NCI-H2171 (cell line): ENCODE measurements around the gene PRSS8.
A peak's percentile ranks its signal among the peaks of the same experiment; 100 is the strongest.

ENCODE experiments used
- DNase-seq: peaks from one replicate; lab custom pipeline; 2025; lab: John Stamatoyannopoulos, UW

The PRSS8 gene

GRCh38 chr16:31128711-31129567 is 6.6 kb downstream of the PRSS8 start:
- DNase-seq, result no peak

- DNase-seq, result no peak
Observed at GRCh38 chr16:31127182-31127581, 8.3 kb downstream of the PRSS8 start.

DNA sequence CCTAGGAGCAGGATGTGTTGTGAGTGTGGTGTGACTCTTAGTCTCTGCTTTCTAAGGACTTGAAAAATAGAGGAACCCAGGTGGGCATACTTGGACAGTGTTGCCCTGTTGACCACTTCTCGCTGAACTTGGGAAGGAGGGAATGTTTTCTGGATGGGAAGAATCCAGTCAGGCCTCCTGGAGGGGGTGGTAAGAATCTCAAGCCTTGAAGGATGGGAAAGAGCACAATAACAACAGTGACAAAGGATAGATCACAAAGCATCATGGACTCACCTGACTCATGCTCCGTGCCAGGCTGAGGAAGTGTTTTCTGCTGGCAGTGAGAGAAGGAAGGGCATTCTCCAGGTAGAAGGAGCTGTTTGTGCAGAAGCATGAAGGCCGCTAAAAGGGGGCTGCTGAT is 9.7 kb downstream of the PRSS8 start:
- DNase-seq, result no peak

- no peak for DNase-seq
Observed at GRCh38 chr16:31120129-31120528, 15.4 kb downstream of the PRSS8 start.

DNA sequence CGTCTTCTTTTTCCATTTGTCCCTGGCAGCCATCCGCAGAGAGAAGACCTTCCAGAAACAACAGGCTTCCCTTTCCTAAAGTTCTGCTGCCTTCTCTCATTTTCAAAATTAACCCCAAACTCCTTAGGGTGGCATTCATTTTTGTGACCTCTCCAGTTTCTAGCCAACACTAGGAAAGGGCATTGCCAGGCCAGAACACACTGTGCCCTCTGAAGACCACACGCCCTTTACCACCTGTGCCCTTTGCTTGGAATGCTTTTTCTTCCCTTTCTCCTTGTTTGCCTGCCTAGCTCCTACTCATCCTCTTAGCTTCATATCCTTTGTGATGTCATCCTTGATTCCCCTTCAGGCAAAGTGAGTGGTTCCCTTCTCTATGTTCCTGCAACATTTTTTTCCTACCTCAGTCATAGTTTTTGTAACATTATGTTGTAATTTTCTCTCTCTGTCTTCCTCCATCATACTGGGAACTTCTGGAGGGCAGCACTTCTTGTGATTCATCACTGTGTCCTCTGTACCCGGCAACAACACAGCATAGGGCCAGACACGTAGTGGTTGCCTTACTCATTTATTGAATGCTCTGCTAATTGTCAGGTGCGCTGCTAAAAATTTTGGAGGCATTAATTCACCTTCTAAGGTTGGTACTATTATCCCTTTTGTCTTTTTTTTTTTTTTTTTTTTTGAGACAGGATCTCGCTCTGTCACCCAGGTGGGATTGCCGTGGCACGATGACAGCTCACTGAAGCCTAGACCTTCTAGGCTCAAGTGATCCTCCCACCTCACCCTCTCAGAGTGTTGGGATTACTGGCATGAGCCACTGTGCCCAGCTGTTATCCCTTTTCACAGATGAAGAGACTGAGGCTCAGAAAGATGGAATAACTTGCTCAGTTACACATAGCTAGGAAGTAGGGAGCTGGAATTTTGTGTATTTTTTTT is 17.0 kb downstream of the PRSS8 start:
- no peak for DNase-seq

DNA sequence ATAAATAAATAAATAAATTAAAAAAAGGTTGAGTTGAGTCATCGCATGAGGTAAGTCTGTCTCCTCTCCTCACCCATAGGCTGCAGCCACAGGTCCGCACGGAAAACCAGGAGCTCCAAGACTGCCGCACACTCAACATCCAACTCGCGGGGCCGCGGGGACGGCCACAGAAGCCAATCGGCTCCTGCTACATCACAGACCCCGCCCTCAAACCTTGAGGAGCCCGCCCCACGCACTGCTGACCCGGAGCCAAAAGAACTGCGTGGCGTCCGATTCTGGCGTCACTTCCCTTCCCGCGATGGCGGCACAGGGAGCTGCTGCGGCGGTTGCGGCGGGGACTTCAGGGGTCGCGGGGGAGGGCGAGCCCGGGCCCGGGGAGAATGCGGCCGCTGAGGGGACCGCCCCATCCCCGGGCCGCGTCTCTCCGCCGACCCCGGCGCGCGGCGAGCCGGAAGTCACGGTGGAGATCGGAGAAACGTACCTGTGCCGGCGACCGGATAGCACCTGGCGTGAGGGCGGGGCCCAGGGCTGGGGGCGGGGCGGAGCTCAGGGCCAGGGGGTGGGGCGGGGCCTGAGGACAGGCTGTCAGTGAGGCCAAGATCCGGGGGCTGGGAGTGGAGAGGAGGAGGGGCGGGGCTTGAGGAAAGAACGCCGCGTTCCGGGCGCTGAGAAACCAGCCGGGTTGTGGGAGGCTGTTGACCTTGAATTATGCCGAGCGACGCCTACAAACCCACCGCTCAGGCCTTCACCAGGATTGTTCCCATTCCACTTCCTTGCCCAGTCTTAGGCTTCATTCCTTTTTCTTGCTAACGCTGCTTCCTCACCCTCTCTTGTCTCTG is 17.9 kb downstream of the PRSS8 start, which contains the start of gene KAT8:
Gene KAT8 (plus strand): TSS at position 281 of the 839 bp plus-strand sequence. CDS start 18 bp downstream, at position 299.
- peak; percentile 98 for DNase-seq

GRCh38 chr16:31114468-31114867 is 21.1 kb downstream of the PRSS8 start:
- DNase-seq, result no peak

DNA sequence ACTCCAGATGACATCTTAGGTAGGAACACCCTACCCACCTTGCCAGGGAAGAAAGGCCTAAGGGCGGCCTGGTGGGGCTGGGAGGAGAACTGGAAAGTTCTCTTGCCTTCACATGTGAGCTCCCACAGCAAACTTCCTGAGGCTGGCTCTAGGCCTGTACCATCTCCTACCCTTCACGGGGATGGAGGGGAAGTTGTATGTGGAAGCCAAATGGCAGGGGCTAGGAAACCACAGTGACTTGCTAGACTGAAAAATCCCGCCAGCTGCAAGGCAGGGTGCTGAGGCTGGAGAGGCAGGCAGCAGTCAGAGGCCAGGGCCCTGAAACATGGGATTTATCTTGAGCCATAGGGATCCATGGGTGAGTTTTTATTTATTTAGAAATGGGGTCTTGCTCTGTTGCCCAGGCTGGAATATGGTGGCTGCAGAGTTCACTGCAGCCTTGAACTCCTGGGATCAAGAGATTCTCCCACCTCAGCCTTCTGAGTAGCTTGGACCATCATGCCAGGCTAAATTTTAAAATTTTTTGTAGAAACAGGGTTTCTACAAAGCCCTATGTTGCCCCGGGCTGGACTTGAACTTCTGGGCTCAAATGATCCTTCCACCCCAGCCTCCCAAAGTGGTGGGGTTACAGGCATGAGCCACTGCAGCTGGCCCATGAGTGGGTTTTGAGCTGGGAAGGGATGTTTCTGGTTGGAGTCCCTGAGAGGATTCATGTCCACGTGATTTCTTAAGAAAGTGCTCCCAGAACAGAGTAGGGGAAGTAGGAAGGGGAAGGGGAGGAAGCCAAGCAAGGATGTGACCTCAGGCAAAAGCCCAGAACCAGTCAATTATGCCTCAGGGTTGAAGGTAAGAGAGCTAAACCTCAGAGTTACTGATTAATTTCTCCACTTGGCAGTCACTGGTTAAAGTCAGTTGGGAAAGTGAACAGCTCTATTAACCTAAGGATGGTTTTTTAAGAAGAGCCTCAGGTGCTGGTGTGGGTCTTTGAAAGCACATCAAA is 22.1 kb downstream of the PRSS8 start:
- DNase-seq, result no peak

- no peak for DNase-seq
Observed at GRCh38 chr16:31112711-31113110, 22.8 kb downstream of the PRSS8 start.

DNA sequence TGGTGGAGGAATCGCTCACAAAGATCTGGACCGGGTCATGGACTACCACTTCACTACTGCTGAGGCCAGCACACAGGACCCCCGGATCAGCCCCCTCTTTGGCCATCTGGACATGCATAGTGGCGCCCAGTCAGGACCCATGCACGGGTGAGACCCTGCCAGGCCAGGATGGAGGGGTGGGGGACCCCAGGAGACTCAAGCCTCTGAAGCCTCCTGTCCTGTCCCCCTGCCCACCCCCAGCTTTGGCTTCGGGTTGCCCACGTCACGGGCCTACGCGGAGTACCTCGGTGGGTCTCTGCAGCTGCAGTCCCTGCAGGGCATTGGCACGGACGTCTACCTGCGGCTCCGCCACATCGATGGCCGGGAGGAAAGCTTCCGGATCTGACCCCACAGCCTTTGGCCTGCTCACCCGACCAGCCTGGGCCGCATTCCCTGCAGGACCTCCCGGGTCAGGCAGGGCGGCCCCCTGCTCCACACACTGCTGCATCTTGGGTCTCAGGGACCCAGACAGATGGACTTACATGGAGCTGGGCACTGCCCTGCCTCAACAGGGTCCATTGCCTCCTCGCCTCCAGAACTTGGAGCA is 23.6 kb downstream of the PRSS8 start:
- no peak for DNase-seq

DNA sequence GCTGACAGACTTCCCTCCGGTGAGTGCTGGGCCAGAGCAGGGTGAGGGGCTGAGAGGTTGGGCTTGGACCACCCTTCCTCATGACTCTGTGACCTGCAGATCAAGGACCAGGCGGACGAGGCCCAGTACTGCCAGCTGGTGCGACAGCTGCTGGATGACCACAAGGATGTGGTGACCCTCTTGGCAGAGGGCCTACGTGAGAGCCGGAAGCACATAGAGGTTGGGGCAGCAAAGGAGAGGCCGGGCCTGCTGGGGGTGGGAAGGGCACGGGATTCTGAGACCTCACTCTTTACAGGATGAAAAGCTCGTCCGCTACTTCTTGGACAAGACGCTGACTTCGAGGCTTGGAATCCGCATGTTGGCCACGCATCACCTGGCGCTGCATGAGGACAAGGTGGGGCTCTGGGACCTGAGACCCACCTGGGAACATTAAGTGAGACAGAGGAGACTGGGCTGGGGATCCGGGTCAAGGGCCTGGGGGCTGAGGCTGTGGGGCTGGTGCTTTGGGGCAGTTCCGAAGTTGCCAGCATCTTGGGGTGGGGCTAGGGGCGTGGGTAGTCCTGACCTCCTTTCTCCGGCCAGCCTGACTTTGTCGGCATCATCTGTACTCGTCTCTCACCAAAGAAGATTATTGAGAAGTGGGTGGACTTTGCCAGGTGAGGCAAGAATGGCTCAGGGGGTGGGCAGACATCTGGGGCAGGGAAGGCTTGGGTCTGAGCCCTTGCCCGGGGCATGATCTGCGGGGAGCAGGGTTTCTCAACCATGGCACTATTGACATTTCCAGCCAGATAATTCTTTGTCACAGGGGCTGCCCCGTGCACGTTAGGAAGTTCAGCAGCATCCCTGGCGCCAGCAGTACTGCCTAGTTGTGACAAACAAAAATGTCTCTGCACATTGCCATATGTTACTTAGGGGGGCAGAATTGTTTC is 25.2 kb downstream of the PRSS8 start:
- no peak for DNase-seq

DNA sequence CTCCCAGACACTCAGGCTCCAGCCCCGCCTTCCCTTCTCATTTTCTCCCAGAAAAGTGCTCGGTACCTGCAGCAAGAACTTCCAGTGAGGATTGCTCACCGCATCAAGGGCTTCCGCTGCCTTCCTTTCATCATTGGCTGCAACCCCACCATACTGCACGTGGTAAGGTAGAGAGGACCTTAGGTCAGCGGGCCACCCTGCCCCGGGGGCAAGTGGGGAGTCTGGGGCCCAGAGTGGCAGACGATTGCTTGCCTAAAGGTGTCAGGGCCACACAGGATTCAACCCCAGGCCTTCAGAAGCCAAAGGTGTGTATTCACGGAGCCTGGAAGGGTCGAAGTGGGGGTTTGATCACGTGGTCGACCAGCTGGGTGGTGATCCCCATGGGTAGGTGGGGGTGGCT is 25.9 kb downstream of the PRSS8 start:
- DNase-seq, result no peak

DNA sequence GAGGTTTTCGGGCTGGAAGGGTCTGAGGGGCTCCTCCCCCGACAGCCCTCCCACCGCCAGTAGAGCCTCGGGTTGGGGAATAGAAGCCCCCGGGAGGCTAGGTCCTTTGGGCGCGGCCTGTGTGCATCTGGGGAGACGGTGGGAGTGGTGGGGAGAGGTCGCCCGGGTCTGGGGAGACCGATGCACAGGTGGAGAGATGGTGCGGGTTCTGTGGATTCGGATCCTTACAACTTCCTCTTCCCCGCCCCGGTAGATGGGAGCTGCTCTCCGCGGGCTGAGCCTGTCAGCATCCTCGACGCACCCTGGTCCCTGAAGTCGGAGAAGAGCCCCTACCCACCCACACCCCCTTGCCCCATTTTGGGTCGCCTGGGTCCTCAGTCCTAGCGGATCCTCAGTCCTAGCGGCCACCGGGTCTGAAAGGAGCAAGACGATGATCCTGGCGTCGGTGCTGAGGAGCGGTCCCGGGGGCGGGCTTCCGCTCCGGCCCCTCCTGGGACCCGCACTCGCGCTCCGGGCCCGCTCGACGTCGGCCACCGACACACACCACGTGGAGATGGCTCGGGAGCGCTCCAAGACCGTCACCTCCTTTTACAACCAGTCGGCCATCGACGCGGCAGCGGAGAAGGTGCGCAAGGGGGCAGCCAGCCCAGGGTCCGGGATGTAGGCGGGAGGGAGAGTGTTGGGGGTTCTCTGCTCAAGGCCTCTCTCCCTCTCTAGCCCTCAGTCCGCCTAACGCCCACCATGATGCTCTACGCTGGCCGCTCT is 26.6 kb downstream of the PRSS8 start:
- no peak for DNase-seq

DNA sequence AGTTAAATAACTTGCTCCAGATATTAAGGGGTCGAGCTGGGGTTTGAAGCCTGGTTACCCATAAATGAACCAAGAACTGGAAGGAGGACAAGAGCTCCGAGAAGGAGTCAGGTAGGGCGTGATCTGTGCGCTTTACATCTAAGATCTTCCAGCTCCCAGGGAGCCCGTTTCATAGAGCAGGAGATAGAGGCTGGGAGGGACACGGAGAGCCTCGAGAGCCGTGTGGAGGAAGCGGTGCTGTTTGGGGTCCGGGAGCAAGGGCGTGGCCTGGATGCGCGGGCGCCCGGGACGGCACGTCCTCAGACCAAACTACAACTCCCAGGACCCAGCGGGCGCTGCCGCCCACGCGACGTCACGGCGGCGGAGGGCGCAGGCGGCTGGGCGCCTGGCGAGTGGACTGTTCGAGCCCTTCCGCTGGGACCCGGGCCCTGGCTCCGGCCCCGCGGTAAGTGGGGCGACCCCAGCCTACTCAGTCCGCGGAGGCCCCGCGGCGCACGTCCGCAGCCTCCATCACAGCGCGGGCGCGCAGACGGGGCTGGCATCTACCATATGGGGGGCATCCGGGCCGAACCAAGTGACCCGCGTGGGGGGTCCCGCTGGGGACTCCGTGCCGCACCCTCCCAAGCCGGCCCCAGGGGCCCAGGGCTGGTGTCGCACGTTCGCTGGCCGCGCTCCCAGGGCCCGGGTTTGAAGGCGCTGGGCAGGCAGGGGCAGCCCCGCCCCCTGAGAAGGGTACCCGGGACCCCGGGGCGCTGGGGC is 27.3 kb downstream of the PRSS8 start, which contains the start of gene BCKDK:
Gene BCKDK (plus strand): TSS at position 352 of the 759 bp plus-strand sequence. CDS start 838 bp downstream, outside the sequence.
- peak; percentile 55 for DNase-seq

- no peak for DNase-seq
Observed at GRCh38 chr16:31107465-31107867, 28.1 kb downstream of the PRSS8 start.

GRCh38 chr16:31106509-31107464 is 28.7 kb downstream of the PRSS8 start:
- DNase-seq, result no peak
